Erythroblast (primary cell): ENCODE data around the gene AIPL1.

Source experiments
- GATA1 ChIP-seq: IDR thresholded peaks from 2 replicates; pipeline ENCODE4 v1.6.1; 2011; ENCODE audit warnings: low read depth, mild to moderate bottlenecking, control low read depth, low read length, moderate library complexity
- POLR2A ChIP-seq: IDR thresholded peaks from 2 replicates; pipeline ENCODE4 v1.6.1; 2011; ENCODE audit warnings: mild to moderate bottlenecking, low read length

DNA sequence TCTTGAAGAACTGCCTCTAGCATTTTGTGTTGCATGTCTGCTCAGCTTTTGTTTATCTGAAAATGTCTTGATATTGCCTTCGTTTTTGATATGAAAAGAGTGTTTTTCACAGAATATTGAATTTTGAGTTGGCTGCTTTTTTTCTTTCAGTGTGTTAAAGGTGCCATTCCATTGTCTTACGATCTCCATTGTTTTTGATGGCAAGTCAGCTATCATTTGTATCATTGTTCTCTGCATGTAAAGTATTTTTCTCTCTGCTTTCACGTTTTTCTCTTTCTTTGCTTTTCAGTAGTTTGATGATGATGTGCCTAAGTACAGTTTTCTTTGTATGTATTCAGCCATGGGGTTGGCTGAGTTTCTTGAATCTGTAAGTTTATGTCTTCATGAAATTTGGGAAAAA, 57.0 kb downstream of the AIPL1 start:
- no peak for TF ChIP-seq POLR2A
- no peak for TF ChIP-seq GATA1
